DMS153 (cell line): Measurements from ENCODE around the gene FRG2B.
"Not testable (repeated sequence)": the region's sequence is repeated elsewhere in the genome, so short reads cannot be mapped to it uniquely, and the experiment has no call there.

Experiments used
- DNase-seq: peaks from one replicate; lab custom pipeline; 2025; lab: John Stamatoyannopoulos, UW

FRG2B gene

GRCh38 chr10:133599869-133600268 lies 26.7 kb downstream of the FRG2B start:
- not testable (repeated sequence) for DNase-seq

GRCh38 chr10:133592716-133593115 lies 33.9 kb downstream of the FRG2B start:
- DNase-seq = peak; percentile 64

GRCh38 chr10:133590970-133591359 lies 35.6 kb downstream of the FRG2B start:
- no peak for DNase-seq

- no peak for DNase-seq
Measured at GRCh38 chr10:133590226-133590969, 36.2 kb downstream of the FRG2B start.

- DNase-seq = not testable (repeated sequence)
Measured at GRCh38 chr10:133577037-133577436, 49.6 kb downstream of the FRG2B start.
